ENCODE measurements around the gene GPNMB.

GPNMB gene

DNA sequence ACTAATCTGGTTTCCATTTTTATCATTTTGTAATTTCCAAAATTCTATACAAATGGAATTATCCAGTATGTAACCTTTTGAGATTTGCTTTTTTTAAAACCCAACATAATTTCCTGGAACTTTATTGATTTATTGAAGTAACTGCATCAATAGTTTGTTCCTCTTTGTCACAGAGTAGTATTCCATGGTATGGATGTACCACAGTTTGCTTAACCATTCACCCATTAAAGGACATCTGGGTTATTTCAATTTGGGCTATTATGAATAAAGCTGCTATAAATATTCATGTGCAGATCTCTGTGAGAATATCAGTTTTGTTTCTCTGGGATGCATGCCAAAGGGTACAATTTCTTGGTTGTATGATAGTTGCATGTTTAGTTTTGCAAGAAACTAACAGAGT is 2.9 kb downstream of the GPNMB start:
- DNase-seq (ENCODE audit: low read depth): no peak
- TF ChIP-seq, protein P1, sequence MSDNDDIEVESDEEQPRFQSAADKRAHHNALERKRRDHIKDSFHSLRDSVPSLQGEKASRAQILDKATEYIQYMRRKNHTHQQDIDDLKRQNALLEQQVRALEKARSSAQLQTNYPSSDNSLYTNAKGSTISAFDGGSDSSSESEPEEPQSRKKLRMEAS (IDR thresholded peaks at IDR 0.05; ENCODE audit: low read depth, low read length): no peak
- TF ChIP-seq POLR2A (IDR thresholded peaks at IDR 0.05; ENCODE audit: extremely low read depth, insufficient read length): no peak
- TF ChIP-seq, protein P2, sequence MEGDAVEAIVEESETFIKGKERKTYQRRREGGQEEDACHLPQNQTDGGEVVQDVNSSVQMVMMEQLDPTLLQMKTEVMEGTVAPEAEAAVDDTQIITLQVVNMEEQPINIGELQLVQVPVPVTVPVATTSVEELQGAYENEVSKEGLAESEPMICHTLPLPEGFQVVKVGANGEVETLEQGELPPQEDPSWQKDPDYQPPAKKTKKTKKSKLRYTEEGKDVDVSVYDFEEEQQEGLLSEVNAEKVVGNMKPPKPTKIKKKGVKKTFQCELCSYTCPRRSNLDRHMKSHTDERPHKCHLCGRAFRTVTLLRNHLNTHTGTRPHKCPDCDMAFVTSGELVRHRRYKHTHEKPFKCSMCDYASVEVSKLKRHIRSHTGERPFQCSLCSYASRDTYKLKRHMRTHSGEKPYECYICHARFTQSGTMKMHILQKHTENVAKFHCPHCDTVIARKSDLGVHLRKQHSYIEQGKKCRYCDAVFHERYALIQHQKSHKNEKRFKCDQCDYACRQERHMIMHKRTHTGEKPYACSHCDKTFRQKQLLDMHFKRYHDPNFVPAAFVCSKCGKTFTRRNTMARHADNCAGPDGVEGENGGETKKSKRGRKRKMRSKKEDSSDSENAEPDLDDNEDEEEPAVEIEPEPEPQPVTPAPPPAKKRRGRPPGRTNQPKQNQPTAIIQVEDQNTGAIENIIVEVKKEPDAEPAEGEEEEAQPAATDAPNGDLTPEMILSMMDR (IDR thresholded peaks at IDR 0.05; ENCODE audit: low read depth, low read length): no peak

DNA sequence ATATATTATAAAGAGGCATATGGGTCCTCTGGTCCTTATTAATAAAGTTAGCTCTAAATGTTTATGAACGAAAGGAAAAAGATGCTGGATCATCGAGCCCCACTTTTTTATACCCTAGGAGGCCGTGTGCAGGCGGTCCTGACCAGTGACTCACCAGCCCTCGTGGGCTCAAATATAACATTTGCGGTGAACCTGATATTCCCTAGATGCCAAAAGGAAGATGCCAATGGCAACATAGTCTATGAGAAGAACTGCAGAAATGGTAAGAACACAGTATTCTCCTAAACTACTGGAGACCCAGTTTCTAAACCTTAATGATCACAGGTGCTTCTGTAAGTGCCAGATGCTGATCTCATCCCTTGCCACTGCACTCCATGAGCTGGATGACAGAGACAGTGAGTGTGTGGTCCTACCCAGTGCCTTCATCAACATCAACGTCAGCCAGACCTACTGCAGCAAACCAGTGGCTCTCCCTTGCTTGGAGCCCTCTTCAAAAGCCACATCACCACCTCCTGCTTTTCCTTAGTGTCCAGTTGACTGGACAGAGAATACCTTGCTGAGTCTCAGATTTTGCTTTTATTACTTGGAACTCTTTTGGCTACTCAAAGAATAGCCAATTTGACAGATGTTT is 7.6 kb downstream of the GPNMB start:
- H3K4me3 ChIP-seq (ENCODE audit: low read depth, low read length): no peak overlapping the region
- DNase-seq (ENCODE audit: low read depth): no peak
- TF ChIP-seq, protein P2 (IDR thresholded peaks at IDR 0.05; ENCODE audit: low read depth, low read length): no peak
- TF ChIP-seq, protein P1 (IDR thresholded peaks at IDR 0.05; ENCODE audit: low read depth, low read length): no peak
- TF ChIP-seq MYC (IDR thresholded peaks at IDR 0.05; ENCODE audit: low read depth, low read length) (no peak), POLR2A (IDR thresholded peaks at IDR 0.05; ENCODE audit: extremely low read depth, insufficient read length) (no peak)

More for the DNA sequence above, 2.9 kb downstream of the GPNMB start:
- no peak overlapping the region for H3K4me3 ChIP-seq (ENCODE audit: low read depth, low read length)

DNA sequence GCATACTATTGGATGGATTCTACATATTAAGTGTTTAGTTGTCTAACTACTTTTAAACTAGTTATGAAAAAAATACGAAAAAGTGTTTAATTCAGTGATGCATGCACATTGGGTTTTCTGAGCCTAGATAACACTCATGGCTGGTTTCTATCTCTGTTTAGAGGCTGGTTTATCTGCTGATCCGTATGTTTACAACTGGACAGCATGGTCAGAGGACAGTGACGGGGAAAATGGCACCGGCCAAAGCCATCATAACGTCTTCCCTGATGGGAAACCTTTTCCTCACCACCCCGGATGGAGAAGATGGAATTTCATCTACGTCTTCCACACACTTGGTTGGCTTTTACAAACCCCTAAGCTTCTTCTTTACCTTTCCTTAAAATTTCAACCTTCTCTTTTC is 10.2 kb downstream of the GPNMB start:
- TF ChIP-seq MYC (IDR thresholded peaks at IDR 0.05; ENCODE audit: low read depth, low read length) (no peak), POLR2A (IDR thresholded peaks at IDR 0.05; ENCODE audit: extremely low read depth, insufficient read length) (no peak)
- TF ChIP-seq, protein P1 (IDR thresholded peaks at IDR 0.05; ENCODE audit: low read depth, low read length): no peak
- no peak for DNase-seq (ENCODE audit: low read depth)
- H3K4me3 ChIP-seq (ENCODE audit: low read depth, low read length): no peak overlapping the region

- no peak overlapping the region for H3K4me3 ChIP-seq (ENCODE audit: low read depth, low read length)
- DNase-seq (ENCODE audit: low read depth): no peak
- TF ChIP-seq, protein P2 (IDR thresholded peaks at IDR 0.05; ENCODE audit: low read depth, low read length): no peak
- no peak for TF ChIP-seq POLR2A (IDR thresholded peaks at IDR 0.05; ENCODE audit: extremely low read depth, insufficient read length)
- no peak for TF ChIP-seq MYC (IDR thresholded peaks at IDR 0.05; ENCODE audit: low read depth, low read length)
- TF ChIP-seq, protein P1 (IDR thresholded peaks at IDR 0.05; ENCODE audit: low read depth, low read length): no peak
Observed at GRCh38 chr7:23260371-23260770, 13.8 kb downstream of the GPNMB start.

GRCh38 chr7:23261843-23262452 is 15.4 kb downstream of the GPNMB start:
- DNase-seq (ENCODE audit: low read depth): peak; percentile 84
- H3K4me3 ChIP-seq (ENCODE audit: low read depth, low read length): no peak overlapping the region
- TF ChIP-seq MYC (IDR thresholded peaks at IDR 0.05; ENCODE audit: low read depth, low read length): 0 out of 2 replicates have a peak, but pooled peaks have one; percentile 42
- TF ChIP-seq, protein P2 (IDR thresholded peaks at IDR 0.05; ENCODE audit: low read depth, low read length): peak; percentile 98
- TF ChIP-seq, protein P1 (IDR thresholded peaks at IDR 0.05; ENCODE audit: low read depth, low read length): no peak; the same call in 1 of the 2 replicates
- TF ChIP-seq POLR2A (IDR thresholded peaks at IDR 0.05; ENCODE audit: extremely low read depth, insufficient read length): no peak

GRCh38 chr7:23264916-23265458 is 18.4 kb downstream of the GPNMB start:
- DNase-seq (ENCODE audit: low read depth): no peak
- TF ChIP-seq, protein P2 (IDR thresholded peaks at IDR 0.05; ENCODE audit: low read depth, low read length): no peak
- TF ChIP-seq, protein P1 (IDR thresholded peaks at IDR 0.05; ENCODE audit: low read depth, low read length): no peak
- TF ChIP-seq POLR2A (IDR thresholded peaks at IDR 0.05; ENCODE audit: extremely low read depth, insufficient read length) (no peak), MYC (IDR thresholded peaks at IDR 0.05; ENCODE audit: low read depth, low read length) (no peak)
- no peak overlapping the region for H3K4me3 ChIP-seq (ENCODE audit: low read depth, low read length)
